Kidney (tissue), 14 donors: ENCODE measurements around the gene PLA2G2F. TPM values are rescaled to one million over a fixed set of nuclear protein-coding genes. Genes with fewer than 3 reads are reported as not detected.

Experiments
- DNase-seq, 5 donors: peaks; one replicate each; pipeline ENCODE4 v3.0.0-alpha.2; 2013 to 2020
- FAIRE-seq: peaks from 2 replicates; lab custom pipeline; 2012; peaks lifted over from hg19 to GRCh38; lab: Jason Lieb, UNC
- H3K27ac ChIP-seq, 2 donors: one replicate each; pipeline ENCODE4 v1.7.0; 2013; ENCODE audit warnings: low read depth in 2 of 2, low read length in 2 of 2, inconsistent platforms in 1 of 2
- H3K27me3 ChIP-seq: one replicate; pipeline ENCODE4 v1.7.1; 2013; ENCODE audit warnings: low read length, inconsistent platforms; ENCODE audit not compliant: control insufficient read depth, insufficient read depth
- H3K36me3 ChIP-seq, 3 donors: one replicate each; pipeline versions ENCODE4 v1.7.0 to v1.7.1; 2013; ENCODE audit warnings: low read length in 3 of 3, control low read depth in 1 of 3, inconsistent platforms in 1 of 3; ENCODE audit not compliant: insufficient read depth in 3 of 3, control insufficient read depth in 2 of 3
- H3K4me1 ChIP-seq, 3 donors: one replicate each; pipeline versions ENCODE4 v1.7.0 to v1.7.1; 2013; ENCODE audit warnings: low read length in 3 of 3, inconsistent platforms in 1 of 3, low read depth in 1 of 3; ENCODE audit not compliant: control insufficient read depth in 2 of 3, insufficient read depth in 2 of 3
- H3K4me3 ChIP-seq, 3 donors: one replicate each; pipeline versions ENCODE4 v1.7.0 to v1.8.1; 2013; ENCODE audit warnings: low read length in 3 of 3, control low read depth in 1 of 3, inconsistent platforms in 1 of 3
- H3K9ac ChIP-seq, 3 donors: one replicate each; pipeline versions ENCODE4 v1.7.0 to v1.7.1; 2013; ENCODE audit warnings: low read length in 3 of 3, control low read depth in 1 of 3, inconsistent platforms in 1 of 3
- H3K9me3 ChIP-seq, 3 donors: one replicate each; pipeline versions ENCODE4 v1.7.0 to v1.7.1; 2013; ENCODE audit warnings: low read length in 3 of 3, control low read depth in 1 of 3, inconsistent platforms in 1 of 3; ENCODE audit not compliant: control insufficient read depth in 2 of 3, insufficient read depth in 1 of 3
- intact Hi-C: fragments of 100-400 bp; cut with DNase I; formaldehyde crosslinking; loops from one replicate; pipeline ENCODE4 v1.11.1; 2022
- polyA plus RNA-seq: library from polyadenylated mRNA; stranded (reverse); fragments of 350-450 nt; fragmentation: Illumina TruSeq; extraction: RNeasy Lipid Tissue Mini Kit (QIAGEN cat#74804); gene quantifications from one replicate; pipeline ENCODE4 v1.2.3, GENCODE V29; 2014; ENCODE audit warnings: low read depth, low replicate concordance; ENCODE audit not compliant: insufficient read depth
- total RNA-seq: library from RNA; stranded (reverse); fragmentation: NEBNext Ultra II Directional; extraction: Animal tissue kit (Norgen Biotek cat#: 25700); gene quantifications from one replicate; pipeline ENCODE4 v1.2.1, GENCODE V29; 2021
- TF ChIP-seq, protein P1 (sequence below): IDR thresholded peaks from 3 replicates; pipeline ENCODE4 v1.5.1; 2012; ENCODE audit warnings: mild to moderate bottlenecking, moderate library complexity, borderline replicate concordance; ENCODE audit not compliant: insufficient read depth; ENCODE audit errors: extremely low read depth
- donor health status: control.
- donor health status: control.
- donor health status: control.
- donor health status: control.
- donor health status: control.
- donor health status: DM: yes; HTN: yes; CAD: no.
- donor health status: Normal renal cell carcinoma (clear cell type).

The PLA2G2F gene
- total and polyA plus RNA-seq, 2 donors from 2014 or later, result not detected

DNA sequence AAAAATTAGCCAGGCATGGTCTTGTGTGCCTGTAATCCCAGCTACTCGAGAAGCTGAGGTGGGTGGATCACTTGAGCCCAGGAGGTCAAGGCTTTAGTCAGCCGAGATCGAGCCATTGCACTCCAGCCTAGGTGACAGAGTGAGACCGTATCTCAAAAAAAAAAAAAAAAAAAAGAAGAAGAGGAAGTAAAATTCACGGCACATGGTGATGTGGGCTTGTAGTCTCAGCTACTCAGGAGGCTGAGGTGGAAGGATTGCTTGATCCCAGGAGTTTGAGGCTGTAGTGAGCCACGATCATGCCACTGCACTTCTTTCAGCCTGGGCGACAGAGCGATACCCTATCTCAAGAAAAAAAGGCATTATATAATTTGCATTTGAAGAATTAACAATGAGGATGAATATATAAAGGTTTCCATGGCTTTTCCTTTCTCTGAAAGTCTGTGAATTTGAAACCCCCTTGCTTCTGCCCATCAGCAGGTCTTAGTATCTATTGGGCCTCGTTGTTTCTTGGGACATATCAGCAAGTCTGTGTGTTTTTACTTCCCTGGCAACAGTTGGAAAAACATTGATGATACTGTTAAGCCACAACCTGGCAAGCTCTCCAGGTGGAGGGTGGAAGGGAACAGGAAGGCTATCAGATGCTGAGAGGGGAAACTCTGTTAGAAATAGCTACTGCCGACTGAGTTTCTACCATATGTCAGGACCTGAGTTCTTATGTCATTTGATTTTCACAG is 15.2 kb upstream of the PLA2G2F start:
- Histone ChIP-seq H3K9me3 (no peaks in the 10 kb centered on the region), H3K27me3 (no peaks in the 10 kb centered on the region), H3K4me3 (no peak overlapping the region), H3K9ac (no peak overlapping the region), H3K4me1 (no peaks in the 10 kb centered on the region), H3K36me3 (no peaks in the 10 kb centered on the region), H3K27ac (no peak overlapping the region)
- DNase-seq (no peak), FAIRE-seq (no peak)
- TF ChIP-seq, protein P1, sequence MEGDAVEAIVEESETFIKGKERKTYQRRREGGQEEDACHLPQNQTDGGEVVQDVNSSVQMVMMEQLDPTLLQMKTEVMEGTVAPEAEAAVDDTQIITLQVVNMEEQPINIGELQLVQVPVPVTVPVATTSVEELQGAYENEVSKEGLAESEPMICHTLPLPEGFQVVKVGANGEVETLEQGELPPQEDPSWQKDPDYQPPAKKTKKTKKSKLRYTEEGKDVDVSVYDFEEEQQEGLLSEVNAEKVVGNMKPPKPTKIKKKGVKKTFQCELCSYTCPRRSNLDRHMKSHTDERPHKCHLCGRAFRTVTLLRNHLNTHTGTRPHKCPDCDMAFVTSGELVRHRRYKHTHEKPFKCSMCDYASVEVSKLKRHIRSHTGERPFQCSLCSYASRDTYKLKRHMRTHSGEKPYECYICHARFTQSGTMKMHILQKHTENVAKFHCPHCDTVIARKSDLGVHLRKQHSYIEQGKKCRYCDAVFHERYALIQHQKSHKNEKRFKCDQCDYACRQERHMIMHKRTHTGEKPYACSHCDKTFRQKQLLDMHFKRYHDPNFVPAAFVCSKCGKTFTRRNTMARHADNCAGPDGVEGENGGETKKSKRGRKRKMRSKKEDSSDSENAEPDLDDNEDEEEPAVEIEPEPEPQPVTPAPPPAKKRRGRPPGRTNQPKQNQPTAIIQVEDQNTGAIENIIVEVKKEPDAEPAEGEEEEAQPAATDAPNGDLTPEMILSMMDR, result no peak
- intact Hi-C loops, result no loop called here

DNA sequence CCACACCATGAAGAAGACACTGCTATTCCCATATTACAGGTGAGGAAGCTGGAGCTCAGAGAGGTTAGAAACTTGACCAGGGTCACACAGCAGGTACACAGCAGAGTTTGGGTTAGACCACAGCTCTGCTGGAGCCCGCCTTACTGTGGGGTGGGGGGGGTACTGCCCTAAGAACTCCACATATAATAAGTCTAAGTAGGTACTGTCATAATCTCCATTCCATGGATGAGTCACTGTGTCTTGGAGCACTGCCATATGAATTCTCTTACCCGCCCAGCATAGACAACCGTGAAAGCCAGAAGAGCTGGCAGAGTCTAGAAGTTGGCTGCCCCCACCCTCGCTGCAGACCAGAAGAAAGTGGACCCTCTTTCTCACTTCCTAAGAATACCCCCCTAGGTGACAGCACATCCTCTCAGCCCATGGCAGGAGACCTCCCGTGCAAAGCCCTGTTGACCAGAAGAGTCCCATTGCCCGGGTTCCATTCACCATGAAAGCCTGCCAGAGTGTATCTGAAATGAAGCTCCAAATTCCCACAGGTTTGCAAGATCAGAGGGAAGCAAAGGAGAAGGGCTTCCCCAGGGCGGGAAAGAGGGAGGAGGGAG is 14.6 kb upstream of the PLA2G2F start:
- Histone ChIP-seq H3K9me3 (no peaks in the 10 kb centered on the region), H3K9ac (no peak overlapping the region), H3K36me3 (no peaks in the 10 kb centered on the region), H3K4me3 (no peak overlapping the region), H3K27ac (no peak overlapping the region), H3K4me1 (no peaks in the 10 kb centered on the region), H3K27me3 (no peaks in the 10 kb centered on the region)
- DNase-seq (no peak), FAIRE-seq (no peak)
- TF ChIP-seq, protein P1, result no peak
- intact Hi-C loops, result no loop called here

DNA sequence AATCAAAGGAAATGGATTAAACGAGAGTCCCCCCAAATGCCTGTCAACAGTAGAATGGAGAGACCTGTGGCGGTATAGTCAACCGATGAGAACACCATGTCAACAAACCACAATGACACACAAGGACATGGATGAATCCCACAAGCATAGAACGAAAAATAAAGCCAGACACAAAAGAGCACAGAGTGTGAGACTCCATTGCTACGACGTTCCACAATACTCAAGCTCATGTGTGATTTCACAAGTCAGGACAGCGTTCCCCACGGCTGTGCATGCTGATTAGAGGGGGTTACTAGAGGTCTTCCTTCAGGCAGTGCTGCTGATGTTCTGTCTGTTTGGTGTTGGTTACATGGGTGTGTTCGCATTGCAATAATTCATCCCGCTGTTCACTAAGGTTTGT is 14.0 kb upstream of the PLA2G2F start:
- FAIRE-seq, result no peak
- TF ChIP-seq, protein P1, result no peak

More for the DNA sequence above, 14.0 kb upstream of the PLA2G2F start:
- H3K4me3 ChIP-seq, result no peak overlapping the region
- H3K4me1 ChIP-seq, result no peaks in the 10 kb centered on the region
- H3K27ac ChIP-seq, result no peak overlapping the region
- H3K36me3 ChIP-seq, result no peaks in the 10 kb centered on the region
- peaks cover 0 to 5% (median 0%) of the 10 kb centered on the region in 3 donors for H3K9me3 ChIP-seq
- no peaks in the 10 kb centered on the region for H3K27me3 ChIP-seq
- DNase-seq, result no peak
- no peak overlapping the region for H3K9ac ChIP-seq
- intact Hi-C loops, result no loop called here
